ENCODE measurements around the gene TIMELESS.
"Not testable (repeated sequence)": the region's sequence is repeated elsewhere in the genome, so short reads cannot be mapped to it uniquely, and the experiment has no call there.

Gene TIMELESS

DNA sequence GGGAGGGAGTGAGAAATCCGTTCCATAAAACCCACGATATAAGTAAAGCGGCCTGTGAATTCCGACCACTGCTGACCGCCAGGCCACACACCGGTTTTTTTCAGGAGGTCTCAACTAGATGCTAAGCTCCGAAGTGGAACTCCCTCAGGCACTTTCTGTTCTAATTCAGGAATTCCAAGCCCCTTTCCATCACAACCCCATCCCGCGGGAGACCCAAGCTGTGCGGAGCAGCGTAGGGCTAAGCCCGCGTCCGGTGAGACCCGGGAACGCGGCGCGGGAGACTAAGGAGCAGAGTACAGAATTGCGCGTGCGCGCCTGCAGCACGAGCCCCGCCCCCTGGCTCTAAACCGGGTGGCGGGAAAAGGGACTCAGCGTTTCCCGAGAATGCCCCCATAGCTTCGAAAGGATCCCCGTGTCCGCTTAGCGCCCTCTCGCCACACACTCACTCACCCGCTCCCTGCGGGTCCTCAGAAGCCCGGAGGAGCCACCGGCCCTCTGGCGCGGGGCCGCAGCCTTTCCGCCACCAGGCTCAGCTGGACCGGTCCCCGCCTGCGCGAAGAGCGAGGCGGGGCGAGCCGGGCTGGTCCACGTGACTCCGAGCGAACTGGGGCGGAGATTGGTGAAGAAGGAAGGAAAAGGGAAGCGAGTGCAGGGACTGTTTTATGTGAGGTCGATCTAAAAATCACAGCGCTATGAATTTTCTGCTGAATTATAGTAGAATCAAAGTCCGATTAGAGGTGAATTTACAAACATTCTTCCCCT, at the start of gene TIMELESS:
TIMELESS (minus strand) TSS at position 567 of the 762 bp plus-strand sequence. CDS start 15,256 bp downstream, outside the sequence.
- DNase-seq = peak; percentile 85

DNA sequence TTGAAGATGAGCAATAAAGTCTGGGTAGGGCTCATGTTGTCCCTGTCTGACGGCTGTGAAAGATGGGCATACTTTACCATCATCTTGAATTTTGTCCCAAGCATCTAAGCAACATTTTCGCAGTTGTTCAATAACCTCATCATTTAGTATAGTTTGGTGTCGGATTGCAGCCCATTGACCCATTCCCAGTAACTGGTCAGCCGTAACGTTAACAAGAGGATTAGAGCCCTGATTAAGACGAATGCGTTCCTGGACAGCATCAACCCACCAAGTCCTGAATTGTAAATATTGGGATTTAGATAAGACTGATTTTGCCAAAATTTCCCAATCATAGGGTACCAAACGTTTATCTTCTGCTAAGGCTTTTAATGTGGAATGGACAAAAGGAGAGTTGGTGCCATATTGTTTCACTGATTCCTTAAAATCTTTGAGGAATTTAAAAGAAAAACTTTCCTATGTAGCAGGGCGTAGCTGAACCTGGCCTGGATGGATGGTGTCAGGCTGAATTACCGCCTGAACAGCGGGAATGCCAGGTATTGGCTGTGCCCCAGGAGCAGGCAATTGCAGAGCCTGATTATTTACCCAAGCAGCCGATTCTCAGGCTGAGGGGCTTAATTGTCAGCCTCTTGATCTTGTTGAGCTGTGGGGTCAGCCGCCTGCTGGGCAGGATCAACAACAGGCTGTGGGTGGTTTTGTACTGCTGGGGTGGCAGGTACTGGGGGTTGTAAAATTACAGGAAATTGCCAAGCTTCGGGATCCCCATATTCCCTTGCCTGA, 49.1 kb upstream of the TIMELESS start:
- not testable (repeated sequence) for DNase-seq

GRCh38 chr12:56496704-56497103, 47.5 kb upstream of the TIMELESS start:
- peak; percentile 26 for DNase-seq

GRCh38 chr12:56494481-56494880, 45.3 kb upstream of the TIMELESS start:
- not testable (repeated sequence) for DNase-seq

DNA sequence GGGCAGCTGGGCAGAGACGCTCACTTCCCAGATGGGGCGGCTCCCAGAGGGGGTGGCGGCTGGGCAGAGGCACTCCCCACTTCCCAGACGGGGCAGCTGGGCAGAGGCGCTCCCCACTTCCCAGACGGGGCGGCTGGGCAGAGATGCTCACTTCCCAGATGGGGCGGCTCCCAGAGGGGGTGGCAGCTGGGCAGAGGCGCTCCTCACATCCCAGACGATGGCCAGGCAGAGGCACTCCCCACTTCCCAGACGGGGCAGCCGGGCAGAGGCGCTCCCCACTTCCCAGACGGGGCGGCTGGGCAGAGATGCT, 44.8 kb upstream of the TIMELESS start:
- DNase-seq = not testable (repeated sequence)

DNA sequence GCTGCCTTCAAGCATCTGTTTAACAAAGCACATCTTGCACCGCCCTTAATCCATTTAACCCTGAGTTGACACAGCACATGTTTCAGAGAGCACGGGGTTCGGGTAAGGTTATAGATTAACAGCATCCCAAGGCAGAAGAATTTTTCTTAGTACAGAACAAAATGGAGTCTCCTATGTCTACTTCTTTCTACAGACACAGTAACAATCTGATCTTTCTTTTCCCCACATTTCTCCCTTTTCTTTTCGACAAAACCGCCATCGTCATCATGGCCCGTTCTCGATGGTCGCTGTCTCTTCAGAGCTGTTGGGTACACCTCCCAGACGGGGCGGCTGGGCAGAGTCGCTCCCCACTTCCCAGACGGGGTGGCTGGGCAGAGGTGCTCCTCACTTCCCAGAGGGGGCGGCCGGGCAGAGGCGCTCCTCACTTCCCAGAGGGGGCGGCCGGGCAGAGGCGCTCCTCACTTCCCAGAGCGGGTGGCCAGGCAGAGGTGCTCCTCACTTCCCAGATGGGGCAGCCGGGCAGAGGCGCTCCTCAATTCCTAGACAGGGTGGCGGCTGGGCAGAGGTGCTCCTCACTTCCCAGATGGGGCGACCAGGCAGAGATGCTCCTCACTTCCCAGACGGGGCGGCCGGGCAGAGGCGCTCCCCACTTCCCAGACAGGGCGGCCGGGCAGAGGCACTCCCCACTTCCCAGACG, 44.3 kb upstream of the TIMELESS start:
- not testable (repeated sequence) for DNase-seq

- DNase-seq = no peak
Measured at GRCh38 chr12:56490360-56490759, 41.1 kb upstream of the TIMELESS start.

DNA sequence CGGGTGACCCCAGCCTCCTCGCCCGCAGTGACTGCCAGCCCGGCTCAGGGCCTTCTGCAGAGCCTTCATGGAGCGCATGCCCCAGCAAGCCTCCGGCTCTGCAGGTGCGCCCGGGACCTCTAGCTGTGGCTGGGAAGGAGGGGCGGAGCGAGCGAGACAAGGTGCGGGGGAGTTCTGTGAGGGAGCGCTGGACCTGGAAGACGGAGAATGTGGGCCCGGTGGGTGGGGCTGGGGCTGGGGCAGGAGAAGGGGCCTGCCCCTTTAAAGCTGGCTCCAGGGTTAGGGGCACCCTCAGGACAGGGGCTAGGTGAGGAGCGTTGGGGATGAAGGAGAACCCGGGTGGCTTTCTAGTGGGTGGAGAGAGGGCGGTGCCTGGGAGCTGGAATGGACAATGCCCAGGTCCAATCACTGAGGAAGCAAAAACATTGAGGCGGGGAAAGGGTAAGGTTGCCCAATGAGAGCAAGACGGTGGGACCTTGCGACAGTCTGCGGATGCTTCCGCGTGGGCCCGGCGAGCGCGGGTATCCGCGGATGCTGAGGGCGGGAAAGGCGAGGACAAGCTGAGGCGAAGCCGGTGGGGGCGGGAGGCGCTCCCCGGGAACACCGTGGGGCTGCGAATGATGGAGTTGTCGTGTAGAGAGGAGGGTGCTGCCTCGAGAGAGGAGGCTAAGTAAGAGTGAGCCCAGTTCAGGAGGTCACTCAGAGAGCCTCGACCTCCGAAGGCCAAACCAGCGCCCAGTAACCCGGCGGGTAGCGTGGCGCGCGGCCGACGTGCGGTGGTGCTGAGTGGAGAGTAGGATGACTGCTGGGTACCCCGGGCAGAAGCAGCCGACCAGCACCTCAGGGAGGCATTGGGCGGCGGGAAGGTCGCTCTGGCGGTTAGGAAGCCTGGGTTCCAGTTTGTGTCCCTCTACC, 39.1 kb upstream of the TIMELESS start, which contains the start of gene GLS2:
GLS2 (minus strand) TSS at position 121 of the 915 bp plus-strand sequence; CDS start at position 78, 43 bp downstream.
- peak; percentile 69 for DNase-seq

DNA sequence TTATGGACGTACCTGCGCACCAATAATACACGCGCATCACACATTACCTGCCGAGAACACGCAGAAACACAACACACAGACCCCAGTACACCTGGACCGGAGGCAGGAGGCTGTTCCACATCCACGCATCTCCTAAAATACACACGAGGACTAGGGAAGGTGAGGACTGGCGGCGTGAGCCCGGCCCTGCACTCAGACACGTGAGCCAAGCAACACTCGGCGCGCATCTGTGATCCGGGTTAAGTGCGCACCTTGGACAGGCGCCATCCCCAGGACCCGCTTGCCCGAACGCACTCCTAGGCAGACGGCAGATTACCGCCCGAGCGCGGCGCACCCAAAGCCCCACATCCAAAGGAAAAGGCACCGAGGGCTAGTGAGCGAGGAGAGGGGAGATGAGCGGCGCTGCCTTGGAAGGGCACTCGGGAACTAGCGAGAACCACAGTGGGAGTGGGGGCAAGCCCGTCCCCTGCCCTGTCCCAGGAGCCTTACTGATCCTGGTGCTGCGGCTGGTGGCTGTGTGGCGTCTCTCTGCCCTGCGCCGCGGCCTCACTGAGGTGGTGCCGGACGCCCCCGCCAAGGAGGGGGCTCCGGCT, 38.3 kb upstream of the TIMELESS start:
- DNase-seq = no peak

- DNase-seq = no peak
Measured at GRCh38 chr12:56486694-56487093, 37.5 kb upstream of the TIMELESS start.

DNA sequence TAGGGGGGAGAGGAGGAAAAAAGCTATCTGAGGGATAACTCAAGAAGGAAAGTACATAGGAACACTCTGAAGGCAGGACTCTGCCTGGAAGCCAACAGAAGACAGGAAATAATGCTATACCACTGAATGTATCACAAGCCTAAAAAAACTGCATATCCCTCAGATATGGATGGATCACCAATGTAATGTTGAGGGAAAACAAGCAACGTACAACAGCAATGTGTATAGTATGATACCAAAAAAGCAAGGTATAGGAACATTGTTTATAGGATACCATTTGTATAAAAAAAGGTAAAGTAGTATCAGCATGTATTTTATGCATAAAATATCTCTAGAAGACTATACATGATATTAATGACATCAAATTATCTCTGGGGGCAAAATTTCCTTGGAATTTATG, 35.3 kb upstream of the TIMELESS start:
- DNase-seq = no peak

DNA sequence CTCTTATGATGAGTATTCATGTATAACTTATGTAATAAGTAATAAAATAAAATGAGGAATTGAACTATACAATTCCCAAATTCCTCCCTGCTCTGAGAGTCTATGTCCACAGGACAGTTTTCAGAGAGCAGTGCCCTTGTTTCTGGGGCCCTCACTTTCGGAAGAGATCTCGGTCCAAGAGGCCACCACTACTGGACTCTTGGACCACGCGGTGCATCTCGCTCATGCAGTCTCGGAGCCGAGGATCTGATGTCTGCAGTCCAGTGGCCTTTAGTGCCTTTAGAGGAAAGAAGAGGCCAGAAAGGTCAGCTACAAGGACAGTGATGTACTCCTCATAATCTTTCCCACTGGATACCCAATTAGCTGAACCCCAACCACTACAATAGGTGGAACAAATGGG, 30.4 kb upstream of the TIMELESS start:
- no peak for DNase-seq

DNA sequence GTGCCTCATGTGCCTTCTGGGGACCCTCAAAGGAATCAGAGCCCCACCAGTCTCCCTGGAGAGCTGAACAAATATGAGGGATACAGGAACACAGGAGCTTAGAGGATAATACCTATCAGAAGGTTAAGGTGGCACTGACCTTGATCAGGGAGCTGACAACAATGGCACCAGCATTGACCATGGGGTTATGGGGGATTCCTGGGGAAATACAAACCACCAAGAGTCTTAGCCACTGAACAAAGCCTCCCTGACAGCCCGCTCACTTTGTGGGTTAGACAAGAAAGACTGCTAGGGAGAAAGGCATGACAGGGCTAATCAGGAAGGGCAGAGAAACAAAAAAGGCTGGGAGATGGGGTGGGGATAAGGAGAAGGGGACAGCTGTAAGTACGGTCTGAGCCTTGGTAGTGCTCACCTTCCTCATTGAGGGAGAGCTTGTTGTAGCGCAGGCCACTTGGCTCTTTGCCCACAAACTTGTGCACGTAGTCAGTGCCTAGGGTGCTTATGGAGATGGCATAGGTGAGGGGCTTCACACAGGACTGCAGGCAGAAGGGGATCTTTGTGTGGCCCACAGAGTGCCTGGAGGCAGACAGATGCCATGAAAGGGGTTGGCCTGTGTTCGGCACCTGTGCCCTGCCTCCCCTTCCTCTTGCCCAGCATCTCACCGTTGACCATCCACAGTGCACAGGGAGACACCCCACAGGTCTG, 28.4 kb upstream of the TIMELESS start:
- DNase-seq = no peak

GRCh38 chr12:56476972-56477432, 27.8 kb upstream of the TIMELESS start:
- no peak for DNase-seq

- no peak for DNase-seq
Measured at GRCh38 chr12:56476143-56476542, 26.9 kb upstream of the TIMELESS start.

GRCh38 chr12:56474389-56474788, 25.2 kb upstream of the TIMELESS start:
- no peak for DNase-seq

GRCh38 chr12:56469007-56469930, 20.0 kb upstream of the TIMELESS start:
- DNase-seq = no peak

GRCh38 chr12:56468216-56469006, 19.2 kb upstream of the TIMELESS start, which contains the start of gene SPRYD4:
SPRYD4 (plus strand) TSS chr12:56468578; CDS start chr12:56468592, 14 bp downstream.
- peak; percentile 92 for DNase-seq

DNA sequence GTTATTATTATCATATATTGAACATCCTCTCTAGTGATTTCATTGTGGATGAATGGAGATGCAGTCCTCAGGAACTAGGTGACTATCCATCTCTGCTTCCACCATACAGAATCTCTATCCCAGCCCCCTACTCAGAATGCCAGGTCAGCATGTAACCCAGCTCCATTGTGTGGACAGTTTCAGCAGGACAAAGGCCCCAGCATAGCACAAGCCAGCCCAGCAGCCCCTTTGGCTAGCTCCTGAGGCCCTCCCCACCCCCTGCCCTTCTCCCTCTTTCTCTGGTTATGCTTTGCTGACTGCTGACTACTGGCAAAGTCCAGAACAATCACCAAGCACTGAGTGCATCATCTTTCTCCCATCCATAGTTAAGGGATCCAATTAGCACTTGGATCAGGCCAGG, 13.3 kb upstream of the TIMELESS start:
- DNase-seq = no peak
